ENCODE data around the gene SH3BP1.

- TF ChIP-seq, protein P1, sequence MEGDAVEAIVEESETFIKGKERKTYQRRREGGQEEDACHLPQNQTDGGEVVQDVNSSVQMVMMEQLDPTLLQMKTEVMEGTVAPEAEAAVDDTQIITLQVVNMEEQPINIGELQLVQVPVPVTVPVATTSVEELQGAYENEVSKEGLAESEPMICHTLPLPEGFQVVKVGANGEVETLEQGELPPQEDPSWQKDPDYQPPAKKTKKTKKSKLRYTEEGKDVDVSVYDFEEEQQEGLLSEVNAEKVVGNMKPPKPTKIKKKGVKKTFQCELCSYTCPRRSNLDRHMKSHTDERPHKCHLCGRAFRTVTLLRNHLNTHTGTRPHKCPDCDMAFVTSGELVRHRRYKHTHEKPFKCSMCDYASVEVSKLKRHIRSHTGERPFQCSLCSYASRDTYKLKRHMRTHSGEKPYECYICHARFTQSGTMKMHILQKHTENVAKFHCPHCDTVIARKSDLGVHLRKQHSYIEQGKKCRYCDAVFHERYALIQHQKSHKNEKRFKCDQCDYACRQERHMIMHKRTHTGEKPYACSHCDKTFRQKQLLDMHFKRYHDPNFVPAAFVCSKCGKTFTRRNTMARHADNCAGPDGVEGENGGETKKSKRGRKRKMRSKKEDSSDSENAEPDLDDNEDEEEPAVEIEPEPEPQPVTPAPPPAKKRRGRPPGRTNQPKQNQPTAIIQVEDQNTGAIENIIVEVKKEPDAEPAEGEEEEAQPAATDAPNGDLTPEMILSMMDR (IDR thresholded peaks at IDR 0.05): no peak
- TF ChIP-seq POLR2A (IDR thresholded peaks at IDR 0.05) (no peak), EP300 (IDR thresholded peaks at IDR 0.05; ENCODE audit: low read depth) (no peak), POLR2AphosphoS5 (IDR thresholded peaks at IDR 0.05) (no peak)
Observed at GRCh38 chr22:37675930-37676735, 36.7 kb downstream of the SH3BP1 start.
